BLaER1 (cell line): ENCODE results near the gene PCNX3.

Source experiments
- H3K27ac ChIP-seq: shearing (Covaris generic); formaldehyde crosslinking; 2 replicates; pipeline ENCODE4 v1.8.1; 2022
- H3K27me3 ChIP-seq: shearing (Covaris generic); formaldehyde crosslinking; 2 replicates; pipeline ENCODE4 v1.8.1; 2022
- H3K36me3 ChIP-seq: shearing (Covaris generic); formaldehyde crosslinking; 2 replicates; pipeline ENCODE4 v1.8.1; 2022
- H3K4me1 ChIP-seq: shearing (Covaris generic); formaldehyde crosslinking; 2 replicates; pipeline ENCODE4 v1.8.1; 2022
- H3K4me2 ChIP-seq: shearing (Covaris generic); formaldehyde crosslinking; 2 replicates; pipeline ENCODE4 v1.8.1; 2022
- H3K4me3 ChIP-seq: shearing (Covaris generic); formaldehyde crosslinking; 2 replicates; pipeline ENCODE4 v1.8.1; 2022
- H3K9ac ChIP-seq: shearing (Covaris generic); formaldehyde crosslinking; 2 replicates; pipeline ENCODE4 v1.8.1; 2022
- H3K9me3 ChIP-seq: shearing (Covaris generic); formaldehyde crosslinking; 2 replicates; pipeline ENCODE4 v1.8.1; 2022
- H4K20me1 ChIP-seq: shearing (Covaris generic); formaldehyde crosslinking; 2 replicates; pipeline ENCODE4 v1.8.1; 2022
- Cebpa-rat ChIP-seq: shearing (Covaris generic); IDR thresholded peaks from 2 replicates; pipeline ENCODE4 v1.8.1; 2022

Gene PCNX3

GRCh38 chr11:65685981-65686380 is 70.4 kb downstream of the PCNX3 start:
- Histone ChIP-seq H3K4me1 (peaks cover 6% of the 10 kb centered on the region; the same call in 1 of the 2 replicates), H3K4me3 (no peak overlapping the region), H3K27me3 (no peaks in the 10 kb centered on the region), H3K9ac (no peak overlapping the region), H3K4me2 (no peak overlapping the region), H3K9me3 (no peaks in the 10 kb centered on the region), H3K36me3 (no peaks in the 10 kb centered on the region), H4K20me1 (no peaks in the 10 kb centered on the region), H3K27ac (no peak overlapping the region)
- no peak for TF ChIP-seq Cebpa-rat
